ENCODE results near the gene LCOR. TPM values are rescaled to one million over a fixed set of nuclear protein-coding genes. Genes with fewer than 3 reads are reported as not detected.

The LCOR gene
- total and polyA plus RNA-seq, 4 experiments from 2014 or later: 15.0 to 44.9 (median 32.6) TPM

- intact Hi-C loops (cut with micrococcal nuclease): no loop called here
- H3K27ac Mint-ChIP-seq: no peak overlapping the region
Measured at GRCh38 chr10:96975136-96975535, 143.0 kb downstream of the LCOR start.

GRCh38 chr10:96978621-96979154 lies 146.6 kb downstream of the LCOR start:
- POLR2A ChIA-PET (ENCODE audit: partially characterized antibody): no interaction called here
- intact Hi-C loops (cut with micrococcal nuclease): no loop called here

More at GRCh38 chr10:96975136-96975535, 143.0 kb downstream of the LCOR start:
- peaks cover 3 to 7% of the 10 kb centered on the region in 2 donors for H3K36me3 Mint-ChIP-seq
- H3K9me3 Mint-ChIP-seq: no peaks in the 10 kb centered on the region
- Histone ChIP-seq H3K36me3 (ENCODE audit: insufficient read depth, low read length) (no peaks in the 10 kb centered on the region), H3K9me3 (ENCODE audit: control insufficient read depth in 1 of 2, low read length in 2 of 2) (no peaks in the 10 kb centered on the region), H3K4me1 (ENCODE audit: insufficient read depth, low read length) (no peaks in the 10 kb centered on the region), H3K27me3 (ENCODE audit: insufficient read depth, low read length) (no peaks in the 10 kb centered on the region), H3K27ac (ENCODE audit: low read depth, low read length) (no peak overlapping the region), H3K4me3 (ENCODE audit: low read length in 2 of 2) (no peak overlapping the region)
- H3K4me3 Mint-ChIP-seq: no peak overlapping the region
- DNase-seq: no peak
- ChIA-PET POLR2A (ENCODE audit: partially characterized antibody) (no interaction called here), CTCF (ENCODE audit: partially characterized antibody) (no interaction called here)
- no peaks in the 10 kb centered on the region for H3K4me1 Mint-ChIP-seq
- H3K27me3 Mint-ChIP-seq: no peaks in the 10 kb centered on the region

GRCh38 chr10:96982149-96982930 lies 150.2 kb downstream of the LCOR start:
- no peaks in the 10 kb centered on the region for H3K27me3 Mint-ChIP-seq

More at GRCh38 chr10:96978621-96979154, 146.6 kb downstream of the LCOR start:
- no peaks in the 10 kb centered on the region for H3K4me1 Mint-ChIP-seq
- CTCF ChIA-PET (ENCODE audit: partially characterized antibody): interaction anchor here (1.0 kb wide), 1 partner anchor 213 kb away, joined by 3 read pairs; no protein-coding TSS in a partner anchor
- no peaks in the 10 kb centered on the region for H3K4me1 ChIP-seq (ENCODE audit: insufficient read depth, low read length)
- peaks cover 16% of the 10 kb centered on the region for H3K36me3 ChIP-seq (ENCODE audit: insufficient read depth, low read length)
- no peak for DNase-seq
- no peaks in the 10 kb centered on the region for H3K9me3 ChIP-seq (ENCODE audit: control insufficient read depth in 1 of 2, low read length in 2 of 2)
- H3K27me3 ChIP-seq (ENCODE audit: insufficient read depth, low read length): no peaks in the 10 kb centered on the region
- H3K27ac Mint-ChIP-seq: peak overlapping the region in 1 of 7 donors; percentile 6
- H3K36me3 Mint-ChIP-seq: peaks cover 17 to 22% of the 10 kb centered on the region in 2 donors
- no peak overlapping the region for H3K4me3 Mint-ChIP-seq
- H3K27ac ChIP-seq (ENCODE audit: low read depth, low read length): no peak overlapping the region
- H3K27me3 Mint-ChIP-seq: no peaks in the 10 kb centered on the region
- no peaks in the 10 kb centered on the region for H3K9me3 Mint-ChIP-seq
- H3K4me3 ChIP-seq (ENCODE audit: low read length in 2 of 2): no peak overlapping the region

GRCh38 chr10:96984541-96985131 lies 152.5 kb downstream of the LCOR start:
- H3K27me3 Mint-ChIP-seq: no peaks in the 10 kb centered on the region
- Histone ChIP-seq H3K27me3 (ENCODE audit: insufficient read depth, low read length) (no peaks in the 10 kb centered on the region), H3K27ac (ENCODE audit: low read depth, low read length) (no peak overlapping the region), H3K4me3 (ENCODE audit: low read length in 2 of 2) (no peak overlapping the region), H3K36me3 (ENCODE audit: insufficient read depth, low read length) (peaks cover 16% of the 10 kb centered on the region), H3K9me3 (ENCODE audit: control insufficient read depth in 1 of 2, low read length in 2 of 2) (no peaks in the 10 kb centered on the region), H3K4me1 (ENCODE audit: insufficient read depth, low read length) (no peaks in the 10 kb centered on the region)
- CTCF ChIA-PET (ENCODE audit: partially characterized antibody): interaction anchor here (1.0 kb wide), 1 partner anchor 10 kb away, joined by 4 read pairs; no protein-coding TSS in a partner anchor
- intact Hi-C loops (cut with micrococcal nuclease): no loop called here
- no peaks in the 10 kb centered on the region for H3K4me1 Mint-ChIP-seq
- H3K36me3 Mint-ChIP-seq: peaks cover 15 to 16% of the 10 kb centered on the region in 2 donors
- POLR2A ChIA-PET (ENCODE audit: partially characterized antibody): interaction anchor here (0.6 kb wide), 1 partner anchor 152 kb away, joined by 3 read pairs; no protein-coding TSS in a partner anchor
- H3K4me3 Mint-ChIP-seq: no peak overlapping the region
- no peak overlapping the region for H3K27ac Mint-ChIP-seq
- no peak for DNase-seq
- H3K9me3 Mint-ChIP-seq: peaks cover 0 to 2% (median 0%) of the 10 kb centered on the region in 8 donors

More at GRCh38 chr10:96982149-96982930, 150.2 kb downstream of the LCOR start:
- no peaks in the 10 kb centered on the region for H3K4me1 Mint-ChIP-seq
- Histone ChIP-seq H3K4me1 (ENCODE audit: insufficient read depth, low read length) (no peaks in the 10 kb centered on the region), H3K4me3 (ENCODE audit: low read length in 2 of 2) (no peak overlapping the region), H3K27ac (ENCODE audit: low read depth, low read length) (no peak overlapping the region), H3K36me3 (ENCODE audit: insufficient read depth, low read length) (peaks cover 16% of the 10 kb centered on the region), H3K27me3 (ENCODE audit: insufficient read depth, low read length) (no peaks in the 10 kb centered on the region), H3K9me3 (ENCODE audit: control insufficient read depth in 1 of 2, low read length in 2 of 2) (no peaks in the 10 kb centered on the region)
- H3K27ac Mint-ChIP-seq: no peak overlapping the region
- intact Hi-C loops (cut with micrococcal nuclease): no loop called here
- DNase-seq: no peak
- H3K4me3 Mint-ChIP-seq: no peak overlapping the region
- peaks cover 15 to 22% of the 10 kb centered on the region in 2 donors for H3K36me3 Mint-ChIP-seq
- peaks cover 0 to 2% (median 0%) of the 10 kb centered on the region in 8 donors for H3K9me3 Mint-ChIP-seq
- CTCF ChIA-PET (ENCODE audit: partially characterized antibody): interaction anchor here (1.1 kb wide), 1 partner anchor 17 kb away, joined by 3 read pairs; no protein-coding TSS in a partner anchor
- POLR2A ChIA-PET (ENCODE audit: partially characterized antibody): no interaction called here

- ChIA-PET POLR2A (ENCODE audit: partially characterized antibody) (interaction anchor here (0.6 kb wide), 1 partner anchor 319 kb away, joined by 3 read pairs; no protein-coding TSS in a partner anchor), CTCF (ENCODE audit: partially characterized antibody) (interaction anchor here (1.1 kb wide), 1 partner anchor 51 kb away, joined by 3 read pairs; no protein-coding TSS in a partner anchor)
- intact Hi-C loops (cut with micrococcal nuclease): no loop called here
- Mint-ChIP-seq H3K4me3 (no peak overlapping the region), H3K27ac (no peak overlapping the region), H3K4me1 (no peaks in the 10 kb centered on the region), H3K9me3 (peaks cover 0 to 2% (median 0%) of the 10 kb centered on the region in 8 donors), H3K36me3 (peaks cover 7 to 8% of the 10 kb centered on the region in 2 donors), H3K27me3 (no peaks in the 10 kb centered on the region)
- H3K9me3 ChIP-seq (ENCODE audit: control insufficient read depth in 1 of 2, low read length in 2 of 2): no peaks in the 10 kb centered on the region
- H3K27ac ChIP-seq (ENCODE audit: low read depth, low read length): no peak overlapping the region
- no peaks in the 10 kb centered on the region for H3K4me1 ChIP-seq (ENCODE audit: insufficient read depth, low read length)
- DNase-seq: no peak
- no peak overlapping the region for H3K4me3 ChIP-seq (ENCODE audit: low read length in 2 of 2)
- no peaks in the 10 kb centered on the region for H3K27me3 ChIP-seq (ENCODE audit: insufficient read depth, low read length)
- peaks cover 8% of the 10 kb centered on the region for H3K36me3 ChIP-seq (ENCODE audit: insufficient read depth, low read length)
Measured at GRCh38 chr10:96986200-96986856, 154.2 kb downstream of the LCOR start.

- ChIA-PET POLR2A (ENCODE audit: partially characterized antibody) (no interaction called here), CTCF (ENCODE audit: partially characterized antibody) (no interaction called here)
Measured at GRCh38 chr10:96987141-96987841, 155.2 kb downstream of the LCOR start.

More at GRCh38 chr10:96987141-96987841, 155.2 kb downstream of the LCOR start:
- H3K27me3 Mint-ChIP-seq: no peaks in the 10 kb centered on the region
- no peak overlapping the region for H3K27ac Mint-ChIP-seq
- Histone ChIP-seq H3K4me1 (ENCODE audit: insufficient read depth, low read length) (no peaks in the 10 kb centered on the region), H3K36me3 (ENCODE audit: insufficient read depth, low read length) (peaks cover 1% of the 10 kb centered on the region), H3K9me3 (ENCODE audit: control insufficient read depth in 1 of 2, low read length in 2 of 2) (no peaks in the 10 kb centered on the region), H3K27me3 (ENCODE audit: insufficient read depth, low read length) (no peaks in the 10 kb centered on the region), H3K4me3 (ENCODE audit: low read length in 2 of 2) (no peak overlapping the region), H3K27ac (ENCODE audit: low read depth, low read length) (no peak overlapping the region)
- H3K4me1 Mint-ChIP-seq: no peaks in the 10 kb centered on the region
- DNase-seq: no peak
- no peak overlapping the region for H3K4me3 Mint-ChIP-seq
- intact Hi-C loops (cut with micrococcal nuclease): no loop called here
- H3K36me3 Mint-ChIP-seq: peaks cover 0 to 1% of the 10 kb centered on the region in 2 donors
- H3K9me3 Mint-ChIP-seq: peaks cover 0 to 2% (median 0%) of the 10 kb centered on the region in 8 donors
